Vagina (tissue), 2 donors: ENCODE data around the gene CHPT1.

Source experiments
- POLR2A ChIP-seq, 2 donors: fragments of 450-650 bp; IDR thresholded peaks; one replicate each; pipeline ENCODE4 v1.6.1; 2017; ENCODE audit warnings: antibody characterized with exemption in 2 of 2, mild to moderate bottlenecking in 2 of 2, moderate library complexity in 2 of 2
- POLR2AphosphoS5 ChIP-seq, 2 donors: sonication (generic); formaldehyde crosslinking; IDR thresholded peaks; one replicate each; pipeline ENCODE4 v1.9.0; 2017; ENCODE audit warnings: antibody characterized with exemption in 2 of 2, mild to moderate bottlenecking in 2 of 2, low read depth in 1 of 2; ENCODE audit not compliant: insufficient read depth in 1 of 2
- TF ChIP-seq, protein P1 (sequence below), 3 experiments: fragments of 450-650 bp in 2 of 3; fragments of 200-600 bp in 1 of 3; sonication (generic) in 1 of 3; IDR thresholded peaks; one replicate each; pipeline ENCODE4 v1.5.1; 2017 to 2019; ENCODE audit warnings: antibody characterized with exemption in 3 of 3, mild to moderate bottlenecking in 2 of 3, moderate library complexity in 2 of 3

DNA sequence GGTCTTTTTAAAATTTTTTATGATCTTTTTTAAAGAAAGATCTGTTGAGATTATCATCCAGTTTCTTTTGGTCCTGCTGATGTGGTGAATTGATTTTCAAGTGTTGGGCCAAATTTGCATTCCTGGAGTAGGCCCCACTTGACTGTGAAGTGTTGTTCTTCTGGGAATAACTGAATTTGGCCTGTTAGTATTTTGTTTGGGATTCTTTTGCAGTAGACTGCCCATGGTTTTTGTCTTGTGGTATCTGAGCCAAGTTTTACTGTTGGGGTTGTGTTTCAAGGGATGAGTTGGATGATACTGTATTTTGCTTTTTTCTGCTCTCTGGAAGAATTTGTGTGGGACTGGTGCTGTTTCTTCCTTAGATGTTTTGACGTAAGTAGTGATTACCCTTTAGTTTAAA, 45.8 kb downstream of the CHPT1 start:
- TF ChIP-seq, protein P1, sequence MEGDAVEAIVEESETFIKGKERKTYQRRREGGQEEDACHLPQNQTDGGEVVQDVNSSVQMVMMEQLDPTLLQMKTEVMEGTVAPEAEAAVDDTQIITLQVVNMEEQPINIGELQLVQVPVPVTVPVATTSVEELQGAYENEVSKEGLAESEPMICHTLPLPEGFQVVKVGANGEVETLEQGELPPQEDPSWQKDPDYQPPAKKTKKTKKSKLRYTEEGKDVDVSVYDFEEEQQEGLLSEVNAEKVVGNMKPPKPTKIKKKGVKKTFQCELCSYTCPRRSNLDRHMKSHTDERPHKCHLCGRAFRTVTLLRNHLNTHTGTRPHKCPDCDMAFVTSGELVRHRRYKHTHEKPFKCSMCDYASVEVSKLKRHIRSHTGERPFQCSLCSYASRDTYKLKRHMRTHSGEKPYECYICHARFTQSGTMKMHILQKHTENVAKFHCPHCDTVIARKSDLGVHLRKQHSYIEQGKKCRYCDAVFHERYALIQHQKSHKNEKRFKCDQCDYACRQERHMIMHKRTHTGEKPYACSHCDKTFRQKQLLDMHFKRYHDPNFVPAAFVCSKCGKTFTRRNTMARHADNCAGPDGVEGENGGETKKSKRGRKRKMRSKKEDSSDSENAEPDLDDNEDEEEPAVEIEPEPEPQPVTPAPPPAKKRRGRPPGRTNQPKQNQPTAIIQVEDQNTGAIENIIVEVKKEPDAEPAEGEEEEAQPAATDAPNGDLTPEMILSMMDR (IDR thresholded peaks at IDR 0.05) = no peak
- TF ChIP-seq POLR2AphosphoS5 (IDR thresholded peaks at IDR 0.05; ENCODE audit: insufficient read depth in 1 of 2, low read depth in 1 of 2) (no peak), POLR2A (IDR thresholded peaks at IDR 0.05) (no peak)
